CD8-positive, alpha-beta memory T cell (primary cell): Measurements from ENCODE around the gene KCNAB2. TPM values are rescaled to one million over a fixed set of nuclear protein-coding genes. Genes with fewer than 3 reads are reported as not detected.

Experiments
- CTCF ChIA-PET: fragments of 350-600 bp; sonication (Branson Sonifier 250); formaldehyde crosslinking; loops from one replicate; lab custom pipeline; 2021; ENCODE audit warnings: antibody characterized with exemption; lab: Charles Lee
- POLR2A ChIA-PET: fragments of 350-600 bp; sonication (Branson Sonifier 250); formaldehyde crosslinking; loops from one replicate; lab custom pipeline; 2021; ENCODE audit warnings: antibody characterized with exemption; lab: Charles Lee
- DNase-seq, 5 donors: peaks; one replicate each; pipeline versions ENCODE4 v3.0.0 to v3.0.0-alpha.2; 2020 to 2022; ENCODE audit warnings: mixed read lengths in 1 of 5
- H3K27ac ChIP-seq: one replicate; pipeline ENCODE4 v1.7.0; 2013; ENCODE audit warnings: low read depth, mild to moderate bottlenecking, low read length, moderate library complexity
- H3K27me3 ChIP-seq: 2 replicates; pipeline ENCODE4 v1.7.0; 2013; ENCODE audit warnings: low read length, mild to moderate bottlenecking; ENCODE audit not compliant: insufficient read depth, poor library complexity, severe bottlenecking
- H3K36me3 ChIP-seq: 2 replicates; pipeline ENCODE4 v1.7.0; 2013; ENCODE audit warnings: mild to moderate bottlenecking, low read length, moderate library complexity; ENCODE audit not compliant: insufficient read depth
- H3K4me1 ChIP-seq: 2 replicates; pipeline ENCODE4 v1.7.0; 2013; ENCODE audit warnings: mild to moderate bottlenecking, low read length, moderate library complexity; ENCODE audit not compliant: insufficient read depth
- H3K4me3 ChIP-seq: 2 replicates; pipeline ENCODE4 v1.7.0; 2013; ENCODE audit warnings: mild to moderate bottlenecking, low read length
- H3K9me3 ChIP-seq: 2 replicates; pipeline ENCODE4 v1.7.0; 2013; ENCODE audit warnings: mild to moderate bottlenecking, low read length
- H3K27ac Mint-ChIP-seq, 8 donors: one replicate each; pipeline ENCODE4 v1.8.0; 2020 to 2021; ENCODE audit warnings: mixed read lengths in 8 of 8, mild to moderate bottlenecking in 6 of 8, inconsistent platforms in 3 of 8, moderate library complexity in 3 of 8
- H3K27me3 Mint-ChIP-seq, 2 donors: one replicate each; pipeline ENCODE4 v1.8.0; 2020 to 2021; ENCODE audit warnings: mixed read lengths in 2 of 2, mild to moderate bottlenecking in 1 of 2, moderate library complexity in 1 of 2
- H3K36me3 Mint-ChIP-seq, 3 donors: one replicate each; pipeline ENCODE4 v1.8.0; 2020 to 2021; ENCODE audit warnings: mixed read lengths in 3 of 3, inconsistent platforms in 1 of 3, mild to moderate bottlenecking in 1 of 3
- H3K4me1 Mint-ChIP-seq, 3 donors: one replicate each; pipeline ENCODE4 v1.8.0; 2020 to 2021; ENCODE audit warnings: mixed read lengths in 3 of 3, inconsistent platforms in 1 of 3, mild to moderate bottlenecking in 1 of 3
- H3K4me3 Mint-ChIP-seq, 7 donors: one replicate each; pipeline ENCODE4 v1.8.0; 2020 to 2021; ENCODE audit warnings: mixed read lengths in 7 of 7, mild to moderate bottlenecking in 6 of 7, moderate library complexity in 4 of 7, inconsistent platforms in 2 of 7
- H3K9me3 Mint-ChIP-seq, 5 donors: one replicate each; pipeline ENCODE4 v1.8.0; 2020 to 2022; ENCODE audit warnings: mixed read lengths in 5 of 5, mild to moderate bottlenecking in 3 of 5, moderate library complexity in 2 of 5, inconsistent platforms in 1 of 5
- polyA plus RNA-seq: library from polyadenylated mRNA; unstranded; fragments of 300-500 nt; fragmentation: Illumina TruSeq; gene quantifications from one replicate; pipeline ENCODE4 v1.2.3, GENCODE V29; 2021
- total RNA-seq, 2 experiments: library from RNA; stranded (reverse); gene quantifications; one replicate each; pipeline ENCODE4 v1.2.3, GENCODE V29; 2021

KCNAB2 gene
- total and polyA plus RNA-seq, 3 experiments from 2014 or later = 52.6 to 171 (median 171) TPM

DNA sequence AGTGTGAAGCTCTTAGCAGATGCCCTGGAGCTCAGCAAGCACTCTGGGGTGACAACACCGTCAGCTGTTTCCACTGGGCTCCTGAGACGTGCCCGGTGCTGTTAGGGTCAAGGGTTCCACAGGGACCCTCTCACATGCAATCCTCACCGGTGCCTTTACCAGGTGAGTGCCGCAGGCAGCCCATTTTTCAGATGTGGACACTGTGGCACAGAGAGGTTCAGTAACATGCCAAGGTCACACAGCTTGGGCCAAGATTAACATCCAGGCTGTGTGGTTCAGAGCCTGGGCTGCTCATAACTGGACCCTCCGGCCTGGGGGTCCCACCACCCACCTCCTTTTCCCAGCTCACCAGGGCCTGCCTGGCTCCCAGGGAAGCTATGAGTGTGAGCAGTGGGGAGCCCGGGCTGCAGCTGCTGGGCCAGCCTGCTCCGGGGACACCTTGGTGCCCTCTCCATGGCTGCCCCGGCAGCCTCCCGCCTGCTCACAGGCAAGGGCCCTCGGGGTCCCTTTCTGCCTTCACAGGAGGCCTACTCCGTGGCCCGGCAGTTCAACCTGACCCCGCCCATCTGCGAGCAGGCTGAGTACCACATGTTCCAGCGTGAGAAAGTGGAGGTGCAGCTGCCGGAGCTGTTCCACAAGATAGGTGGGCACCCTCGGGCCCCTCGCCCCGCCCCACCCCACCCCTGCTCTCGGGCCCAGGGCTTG, 49.3 kb downstream of the KCNAB2 start:
- Histone ChIP-seq H3K4me3 (no peak overlapping the region), H3K36me3 (peaks cover 7% of the 10 kb centered on the region), H3K27ac (no peak overlapping the region), H3K4me1 (no peaks in the 10 kb centered on the region), H3K27me3 (no peaks in the 10 kb centered on the region), H3K9me3 (no peaks in the 10 kb centered on the region)
- ChIA-PET POLR2A (no interaction called here), CTCF (no interaction called here)
- Mint-ChIP-seq H3K4me3 (no peak overlapping the region), H3K27ac (no peak overlapping the region), H3K4me1 (peaks cover 0 to 3% (median 2%) of the 10 kb centered on the region in 3 donors), H3K9me3 (no peaks in the 10 kb centered on the region), H3K27me3 (peaks cover 0 to 2% of the 10 kb centered on the region in 2 donors), H3K36me3 (peaks cover 0 to 78% (median 9%) of the 10 kb centered on the region in 3 donors)
- peak in 1 of 5 donors; percentile 37 for DNase-seq

DNA sequence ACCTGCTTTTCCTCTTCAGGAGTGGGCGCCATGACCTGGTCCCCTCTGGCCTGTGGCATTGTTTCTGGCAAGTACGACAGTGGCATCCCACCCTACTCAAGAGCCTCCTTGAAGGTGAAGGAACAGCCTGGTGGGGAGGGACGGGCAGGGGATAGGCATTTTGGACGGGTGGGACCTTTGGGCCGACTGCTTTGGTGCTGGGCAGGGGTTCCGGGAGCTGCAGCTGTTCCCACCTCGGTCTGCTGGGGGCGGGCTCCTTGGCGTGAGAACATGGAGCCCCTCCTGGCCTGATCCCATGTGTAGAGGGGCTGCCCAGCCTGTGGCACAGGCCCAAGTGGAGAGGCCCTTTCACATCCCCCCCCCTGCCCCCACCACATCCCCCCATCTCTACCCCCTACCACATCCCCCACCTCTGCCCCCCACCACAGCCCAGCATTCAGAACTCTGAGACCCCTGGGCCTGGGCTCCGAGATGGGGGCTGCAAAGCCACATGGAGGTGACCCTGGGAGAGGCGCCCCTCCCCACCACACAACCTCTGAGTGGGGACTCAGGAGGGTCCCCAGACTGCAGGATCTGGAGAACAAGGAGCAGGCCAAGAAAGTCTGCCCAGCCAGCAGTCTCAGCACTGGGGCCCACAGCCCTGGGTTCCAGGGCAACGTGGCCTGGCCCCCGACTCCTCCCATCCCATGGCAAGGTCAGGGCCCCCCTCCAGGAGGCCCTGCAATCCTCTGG, 50.0 kb downstream of the KCNAB2 start:
- H3K9me3 Mint-ChIP-seq = no peaks in the 10 kb centered on the region
- H3K4me1 ChIP-seq = no peaks in the 10 kb centered on the region
- CTCF ChIA-PET = no interaction called here
- no peak overlapping the region for H3K27ac ChIP-seq
- no peak overlapping the region for H3K27ac Mint-ChIP-seq
- no peak overlapping the region for H3K4me3 ChIP-seq
- peaks cover 7% of the 10 kb centered on the region for H3K36me3 ChIP-seq
- H3K4me3 Mint-ChIP-seq = no peak overlapping the region
- no peaks in the 10 kb centered on the region for H3K9me3 ChIP-seq
- H3K4me1 Mint-ChIP-seq = peaks cover 0 to 3% (median 2%) of the 10 kb centered on the region in 3 donors
- H3K36me3 Mint-ChIP-seq = peaks cover 0 to 73% (median 9%) of the 10 kb centered on the region in 3 donors
- peak in 1 of 5 donors; percentile 46 for DNase-seq
- POLR2A ChIA-PET = no interaction called here
- H3K27me3 Mint-ChIP-seq = peaks cover 0 to 2% of the 10 kb centered on the region in 2 donors
- H3K27me3 ChIP-seq = no peaks in the 10 kb centered on the region

DNA sequence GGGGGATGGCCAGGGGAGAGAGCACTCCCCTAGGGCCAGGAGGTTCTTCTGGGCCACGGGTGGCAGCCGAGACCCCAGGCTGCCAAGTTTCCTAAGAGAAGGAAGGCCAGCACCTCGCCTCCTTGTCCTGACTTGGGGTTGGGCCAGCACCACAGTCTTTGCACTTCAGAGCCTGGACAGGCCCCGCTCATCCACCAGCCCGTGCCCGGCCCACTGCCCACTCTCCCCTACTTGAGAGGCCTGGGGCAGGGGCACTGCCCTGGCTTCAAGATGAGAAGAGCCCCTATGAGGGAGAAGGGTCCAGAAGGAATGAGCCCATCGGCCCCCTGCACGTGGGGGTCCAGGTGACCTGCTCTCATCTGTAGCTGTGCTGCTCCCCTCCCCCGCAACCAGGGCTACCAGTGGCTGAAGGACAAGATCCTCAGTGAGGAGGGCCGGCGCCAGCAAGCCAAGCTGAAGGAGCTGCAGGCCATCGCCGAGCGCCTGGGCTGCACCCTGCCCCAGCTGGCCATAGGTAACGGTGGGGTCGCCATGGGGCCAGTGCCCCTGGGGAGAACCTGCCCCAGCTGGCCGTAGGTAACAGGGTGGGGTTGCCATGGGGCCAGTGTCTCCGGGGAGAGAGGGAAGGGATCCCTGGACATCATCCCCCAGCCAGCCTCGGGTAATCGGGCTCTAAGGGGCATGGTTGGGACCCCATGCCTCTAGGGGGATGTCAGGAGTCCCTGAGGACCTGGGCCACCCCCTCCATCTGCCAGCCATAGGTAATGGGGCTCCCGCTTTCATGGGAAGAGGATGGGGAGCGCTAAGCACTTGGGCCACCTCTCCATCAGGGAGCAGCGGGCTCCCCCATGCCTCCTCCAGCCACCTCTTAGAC, 50.8 kb downstream of the KCNAB2 start:
- H3K27ac Mint-ChIP-seq = peak overlapping the region in 1 of 8 donors; percentile 65
- no peaks in the 10 kb centered on the region for H3K9me3 Mint-ChIP-seq
- DNase-seq = peak in 1 of 5 donors; percentile 43
- H3K27me3 ChIP-seq = no peaks in the 10 kb centered on the region
- no peak overlapping the region for H3K27ac ChIP-seq
- peaks cover 7% of the 10 kb centered on the region for H3K36me3 ChIP-seq
- no peak overlapping the region for H3K4me3 ChIP-seq
- H3K4me1 ChIP-seq = no peaks in the 10 kb centered on the region
- H3K4me3 Mint-ChIP-seq = no peak overlapping the region
- ChIA-PET CTCF (no interaction called here), POLR2A (no interaction called here)
- peaks cover 0 to 67% (median 7%) of the 10 kb centered on the region in 3 donors for H3K36me3 Mint-ChIP-seq
- peaks cover 0 to 2% of the 10 kb centered on the region in 2 donors for H3K27me3 Mint-ChIP-seq
- no peaks in the 10 kb centered on the region for H3K9me3 ChIP-seq
- H3K4me1 Mint-ChIP-seq = peaks cover 0 to 10% (median 0%) of the 10 kb centered on the region in 3 donors

DNA sequence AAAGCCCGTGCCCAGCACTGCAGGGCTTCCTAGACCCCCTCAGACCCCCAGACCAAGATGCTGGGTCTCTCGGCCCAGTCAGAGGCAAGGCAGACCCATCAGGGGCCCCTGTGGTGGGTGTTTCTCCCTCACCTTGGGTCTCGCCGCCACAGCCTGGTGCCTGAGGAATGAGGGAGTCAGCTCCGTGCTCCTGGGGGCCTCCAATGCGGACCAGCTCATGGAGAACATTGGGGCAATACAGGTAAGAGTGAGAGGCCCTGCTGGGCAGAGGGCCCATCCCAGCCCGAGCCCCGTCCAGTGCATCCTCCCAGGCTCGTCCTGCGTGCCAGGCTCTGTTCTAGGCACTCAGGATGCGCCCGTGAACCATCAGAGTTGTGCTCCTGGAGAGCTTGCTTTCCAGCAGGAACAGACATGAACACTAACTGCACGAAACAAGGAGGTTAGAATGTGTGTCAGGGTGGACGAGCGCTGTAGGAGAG, 51.5 kb downstream of the KCNAB2 start:
- H3K4me1 Mint-ChIP-seq = peaks cover 0 to 10% (median 0%) of the 10 kb centered on the region in 3 donors
- Histone ChIP-seq H3K27me3 (no peaks in the 10 kb centered on the region), H3K36me3 (peaks cover 7% of the 10 kb centered on the region), H3K27ac (no peak overlapping the region), H3K9me3 (no peaks in the 10 kb centered on the region), H3K4me3 (no peak overlapping the region), H3K4me1 (no peaks in the 10 kb centered on the region)
- no peak for DNase-seq
- H3K27ac Mint-ChIP-seq = no peak overlapping the region
- ChIA-PET POLR2A (no interaction called here), CTCF (no interaction called here)
- H3K27me3 Mint-ChIP-seq = peaks cover 0 to 2% of the 10 kb centered on the region in 2 donors
- H3K4me3 Mint-ChIP-seq = no peak overlapping the region
- no peaks in the 10 kb centered on the region for H3K9me3 Mint-ChIP-seq
- peaks cover 0 to 61% (median 7%) of the 10 kb centered on the region in 3 donors for H3K36me3 Mint-ChIP-seq

DNA sequence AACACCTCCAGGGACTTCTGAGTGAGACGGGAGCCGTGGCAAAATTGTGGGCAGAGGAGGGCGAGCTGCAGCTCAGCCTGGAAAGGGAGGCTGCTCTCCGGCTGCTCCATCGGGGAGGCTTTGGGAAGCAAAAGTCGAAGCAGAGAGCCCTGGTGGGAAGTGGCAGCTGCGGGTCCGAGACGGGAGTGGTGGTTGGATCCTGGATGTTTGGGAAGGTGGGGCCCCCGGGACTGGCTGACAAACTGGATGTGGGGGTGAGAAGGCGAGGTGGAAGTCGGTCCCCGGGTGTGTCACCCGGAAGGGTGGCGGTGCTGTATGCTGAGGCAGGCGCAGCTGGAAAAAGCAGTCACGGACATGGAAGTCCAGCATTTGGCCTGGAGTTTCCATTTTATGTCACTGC, 52.1 kb downstream of the KCNAB2 start:
- Histone ChIP-seq H3K27ac (no peak overlapping the region), H3K36me3 (peaks cover 7% of the 10 kb centered on the region), H3K4me3 (no peak overlapping the region), H3K9me3 (no peaks in the 10 kb centered on the region), H3K4me1 (no peaks in the 10 kb centered on the region), H3K27me3 (no peaks in the 10 kb centered on the region)
- ChIA-PET CTCF (no interaction called here), POLR2A (no interaction called here)
- DNase-seq = peak in 1 of 5 donors; percentile 42
- H3K27ac Mint-ChIP-seq = peak overlapping the region in 1 of 8 donors; percentile 79
- peaks cover 0 to 10% (median 0%) of the 10 kb centered on the region in 3 donors for H3K4me1 Mint-ChIP-seq
- H3K9me3 Mint-ChIP-seq = no peaks in the 10 kb centered on the region
- H3K4me3 Mint-ChIP-seq = no peak overlapping the region
- H3K36me3 Mint-ChIP-seq = peaks cover 0 to 56% (median 7%) of the 10 kb centered on the region in 3 donors
- H3K27me3 Mint-ChIP-seq = peaks cover 0 to 2% of the 10 kb centered on the region in 2 donors

DNA sequence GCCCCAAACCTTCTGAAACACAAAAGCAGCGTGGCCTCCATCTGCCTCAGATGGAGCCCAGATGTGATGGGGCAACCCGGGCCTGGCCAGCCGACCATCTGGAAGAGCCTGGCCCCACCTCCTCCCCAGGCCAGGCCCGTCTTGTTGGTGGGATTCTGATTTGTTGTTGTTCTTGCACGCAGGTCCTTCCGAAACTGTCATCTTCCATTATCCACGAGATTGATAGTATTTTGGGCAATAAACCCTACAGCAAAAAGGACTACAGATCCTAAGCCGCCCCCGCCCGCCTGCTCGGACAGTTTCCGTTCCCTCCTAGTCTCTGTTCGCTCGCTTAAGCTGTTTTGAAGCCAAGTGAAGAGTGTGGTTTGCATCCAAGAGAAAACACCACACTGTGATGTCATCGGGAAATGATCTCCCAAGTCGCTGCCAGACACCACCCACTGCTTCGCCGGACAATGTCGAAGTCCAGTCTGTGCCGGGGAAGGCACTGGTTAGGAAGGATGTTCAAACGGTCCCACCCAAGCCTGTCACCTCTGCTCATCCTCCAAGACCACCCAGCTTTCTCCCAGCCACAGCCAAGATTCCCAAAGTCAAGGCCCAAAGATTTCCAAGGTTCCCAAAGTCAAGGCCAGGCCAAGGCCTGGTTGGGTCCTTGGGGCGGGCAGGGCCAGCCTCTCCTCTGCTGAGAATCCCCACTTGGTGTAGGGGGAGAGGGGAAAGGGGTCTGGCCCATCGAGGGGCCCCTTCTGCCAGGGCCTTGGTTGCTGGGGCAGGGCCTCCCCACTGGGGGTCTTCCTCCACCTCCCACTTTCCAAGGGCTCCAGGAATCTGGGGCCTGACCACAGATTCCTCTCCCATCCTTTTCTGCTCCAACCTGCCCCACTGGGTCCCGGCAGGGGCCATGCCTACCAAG, 52.9 kb downstream of the KCNAB2 start:
- peak overlapping the region in 3 of 8 donors; percentile 21 to 60 (median 49) for H3K27ac Mint-ChIP-seq
- H3K27me3 ChIP-seq = no peaks in the 10 kb centered on the region
- H3K36me3 Mint-ChIP-seq = peaks cover 0 to 49% (median 7%) of the 10 kb centered on the region in 3 donors
- no peaks in the 10 kb centered on the region for H3K9me3 Mint-ChIP-seq
- ChIA-PET POLR2A (no interaction called here), CTCF (no interaction called here)
- no peak overlapping the region for H3K27ac ChIP-seq
- H3K27me3 Mint-ChIP-seq = peaks cover 0 to 2% of the 10 kb centered on the region in 2 donors
- H3K36me3 ChIP-seq = peaks cover 7% of the 10 kb centered on the region
- DNase-seq = peak in 1 of 5 donors; percentile 33
- no peak overlapping the region for H3K4me3 ChIP-seq
- peaks cover 0 to 10% (median 0%) of the 10 kb centered on the region in 3 donors for H3K4me1 Mint-ChIP-seq
- no peak overlapping the region for H3K4me3 Mint-ChIP-seq
- no peaks in the 10 kb centered on the region for H3K4me1 ChIP-seq
- H3K9me3 ChIP-seq = no peaks in the 10 kb centered on the region

GRCh38 chr1:6099297-6099696, 53.6 kb downstream of the KCNAB2 start:
- Histone ChIP-seq H3K27me3 (no peaks in the 10 kb centered on the region), H3K9me3 (no peaks in the 10 kb centered on the region), H3K36me3 (peaks cover 5% of the 10 kb centered on the region), H3K4me1 (no peaks in the 10 kb centered on the region), H3K27ac (no peak overlapping the region), H3K4me3 (no peak overlapping the region)
- no peaks in the 10 kb centered on the region for H3K9me3 Mint-ChIP-seq
- POLR2A ChIA-PET = no interaction called here
- H3K4me3 Mint-ChIP-seq = no peak overlapping the region
- H3K4me1 Mint-ChIP-seq = peaks cover 0 to 10% (median 0%) of the 10 kb centered on the region in 3 donors
- CTCF ChIA-PET = no interaction called here
- H3K27me3 Mint-ChIP-seq = peaks cover 0 to 2% of the 10 kb centered on the region in 2 donors
- DNase-seq = peak in 1 of 5 donors; percentile 41
- peaks cover 0 to 41% (median 4%) of the 10 kb centered on the region in 3 donors for H3K36me3 Mint-ChIP-seq
- H3K27ac Mint-ChIP-seq = peak overlapping the region in 1 of 8 donors; percentile 52
